ENCODE measurements around the gene CTBP1. TPM values are rescaled to one million over a fixed set of nuclear protein-coding genes. Genes with fewer than 3 reads are reported as not detected.

The CTBP1 gene
- total and polyA plus RNA-seq, 2 of the 8 experiments (the other 6 are each of a cell fraction or from before 2014, with no cell fraction given), result 128 to 185 TPM

- TF ChIP-seq CHD2 (IDR thresholded peaks at IDR 0.05; ENCODE audit: low read length) (no peak), FOSL1 (IDR thresholded peaks at IDR 0.05; ENCODE audit: insufficient read depth, low read depth, low read length) (0 out of 2 replicates have a peak, but pooled peaks have one; percentile 46), EP300 (IDR thresholded peaks at IDR 0.05; ENCODE audit: borderline replicate concordance in 1 of 2, low read depth in 2 of 2, low read length in 2 of 2) (no peak), JUN (IDR thresholded peaks at IDR 0.05; ENCODE audit: low read depth, low read length) (no peak), EGR1 (IDR thresholded peaks at IDR 0.05; ENCODE audit: borderline replicate concordance, low read depth, low read length) (0 out of 2 replicates have a peak, but pooled peaks have one; percentile 22), BRCA1 (IDR thresholded peaks at IDR 0.05; ENCODE audit: low read depth, low read length) (no peak), ZNF274 (IDR thresholded peaks at IDR 0.05; ENCODE audit: borderline replicate concordance, extremely low read depth, low read length) (no peak), CTBP2 (IDR thresholded peaks at IDR 0.05; ENCODE audit: borderline replicate concordance, insufficient read depth, insufficient read length, low read length) (no peak), MAFK (IDR thresholded peaks at IDR 0.05; ENCODE audit: low read depth, low read length) (no peak), TBP (IDR thresholded peaks at IDR 0.05; ENCODE audit: low read depth, low read length) (no peak), SP2 (IDR thresholded peaks at IDR 0.05; ENCODE audit: low read length) (no peak), TAF1 (IDR thresholded peaks at IDR 0.05; ENCODE audit: low read depth, low read length) (0 out of 2 replicates have a peak, but pooled peaks have one; percentile 66), POLR2A (IDR thresholded peaks at IDR 0.05; ENCODE audit: control extremely low read depth in 1 of 2, low read depth in 2 of 2, low read length in 2 of 2) (peak in 1 of 2 experiments; percentile 67; a peak in 2 of 3 replicates), RNF2 (IDR thresholded peaks at IDR 0.05; ENCODE audit: borderline replicate concordance, low read depth, low read length, missing control alignments, poor library complexity, severe bottlenecking) (peak; percentile 24), SRF (IDR thresholded peaks at IDR 0.05; ENCODE audit: low read depth, low read length) (no peak), ATF3 (IDR thresholded peaks at IDR 0.05; ENCODE audit: insufficient read depth, low read depth, low read length) (no peak), SIRT6 (IDR thresholded peaks at IDR 0.05; ENCODE audit: low read length) (no peak), MAX (IDR thresholded peaks at IDR 0.05) (peak; percentile 32), POU5F1 (IDR thresholded peaks at IDR 0.05; ENCODE audit: low read depth, low read length) (no peak), CBX5 (IDR thresholded peaks at IDR 0.05; ENCODE audit: low read depth, low read length) (no peak), TCF12 (IDR thresholded peaks at IDR 0.05; ENCODE audit: low read depth, low read length) (no peak), RXRA (IDR thresholded peaks at IDR 0.05; ENCODE audit: insufficient read depth, low read depth, low read length) (no peak), HDAC6 (IDR thresholded peaks at IDR 0.05; ENCODE audit: low read depth, low read length) (no peak), TAF7 (optimal IDR thresholded peaks at IDR 0.05; ENCODE audit: borderline replicate concordance, low read depth, low read length) (peak; percentile 19), EZH2 (IDR thresholded peaks at IDR 0.05; ENCODE audit: low read depth, low read length, severe bottlenecking) (no peak)
Observed at GRCh38 chr4:1249148-1249730, 309 bp upstream of the CTBP1 start (continued).
